Spleen (tissue), 7 donors: ENCODE results near the gene USP30.

ENCODE experiments used
- POLR2A ChIP-seq, 3 donors: fragments of 450-650 bp; IDR thresholded peaks; one replicate each; pipeline ENCODE4 v1.5.1; 2017; ENCODE audit warnings: antibody characterized with exemption in 3 of 3, mild to moderate bottlenecking in 1 of 3
- POLR2AphosphoS5 ChIP-seq, 3 donors: sonication (generic); formaldehyde crosslinking; IDR thresholded peaks; one replicate each; pipeline ENCODE4 v1.5.1; 2017; ENCODE audit warnings: antibody characterized with exemption in 3 of 3
- TF ChIP-seq, protein P1 (sequence below), 11 experiments: fragments of 200-600 bp in 7 of 11; fragments of 450-650 bp in 4 of 11; sonication (generic) in 4 of 11; IDR thresholded peaks in 8 of 11; conservative IDR thresholded peaks in 3 of 11; 1 replicate in 7 of 11; 2 replicates in 4 of 11; pipeline versions ENCODE4 v1.4.0 to v1.8.0; 2016 to 2021; ENCODE audit warnings: antibody characterized with exemption in 11 of 11, inconsistent platforms in 4 of 11, mild to moderate bottlenecking in 1 of 11
- donor health status: DM: no; HTN: no; CAD: no; lungs with moderate emphysema.
- donor health status: DM: no; HTN: no; CAD: no.
- donor health status: DM: no; HTN: no; CAD: no.

DNA sequence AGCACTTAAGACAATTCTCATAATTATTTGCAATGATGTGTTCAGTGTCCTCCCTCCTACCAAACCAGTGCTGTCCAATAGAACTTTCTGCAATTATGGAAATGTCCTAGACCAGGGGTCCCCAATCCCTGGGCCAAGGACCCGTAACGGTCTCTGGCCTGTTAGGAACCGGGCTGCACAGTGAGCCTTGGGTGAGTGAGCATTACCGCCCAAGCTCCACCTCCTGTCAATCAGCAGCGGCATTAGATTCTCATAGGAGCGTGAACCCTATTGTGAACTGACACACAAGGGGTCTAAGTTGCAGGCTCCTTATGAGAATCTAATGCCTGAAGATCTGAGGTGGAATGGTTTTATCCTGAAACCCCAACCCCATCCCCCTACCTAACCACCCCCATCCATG, 35.4 kb upstream of the USP30 start:
- TF ChIP-seq POLR2AphosphoS5 (IDR thresholded peaks at IDR 0.05) (no peak), POLR2A (IDR thresholded peaks at IDR 0.05) (no peak)
- TF ChIP-seq, protein P1, sequence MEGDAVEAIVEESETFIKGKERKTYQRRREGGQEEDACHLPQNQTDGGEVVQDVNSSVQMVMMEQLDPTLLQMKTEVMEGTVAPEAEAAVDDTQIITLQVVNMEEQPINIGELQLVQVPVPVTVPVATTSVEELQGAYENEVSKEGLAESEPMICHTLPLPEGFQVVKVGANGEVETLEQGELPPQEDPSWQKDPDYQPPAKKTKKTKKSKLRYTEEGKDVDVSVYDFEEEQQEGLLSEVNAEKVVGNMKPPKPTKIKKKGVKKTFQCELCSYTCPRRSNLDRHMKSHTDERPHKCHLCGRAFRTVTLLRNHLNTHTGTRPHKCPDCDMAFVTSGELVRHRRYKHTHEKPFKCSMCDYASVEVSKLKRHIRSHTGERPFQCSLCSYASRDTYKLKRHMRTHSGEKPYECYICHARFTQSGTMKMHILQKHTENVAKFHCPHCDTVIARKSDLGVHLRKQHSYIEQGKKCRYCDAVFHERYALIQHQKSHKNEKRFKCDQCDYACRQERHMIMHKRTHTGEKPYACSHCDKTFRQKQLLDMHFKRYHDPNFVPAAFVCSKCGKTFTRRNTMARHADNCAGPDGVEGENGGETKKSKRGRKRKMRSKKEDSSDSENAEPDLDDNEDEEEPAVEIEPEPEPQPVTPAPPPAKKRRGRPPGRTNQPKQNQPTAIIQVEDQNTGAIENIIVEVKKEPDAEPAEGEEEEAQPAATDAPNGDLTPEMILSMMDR (IDR thresholded peaks at IDR 0.05 in 8 of 11, conservative IDR thresholded peaks at IDR 0.05 in 3 of 11), result no peak
